Stimulated activated naive B cell treated with anti-CD40 and anti-IgM and Interleukin-4, amounts not matched to agents 10 μg/mL and 1 μg/mL and 100 μg/mL, for 72 hours (primary cell): ENCODE data around the gene GOLGA8K.
"Not testable (repeated sequence)": the region's sequence is repeated elsewhere in the genome, so short reads cannot be mapped to it uniquely, and the experiment has no call there.

Experiments
- ATAC-seq, 2 donors: fragments of 150-1000 bp; cut with Tn5 transposase; replicated peaks; 2 replicates each; pipeline ENCODE4 v1.10.0; 2021; ENCODE audit warnings: moderate library complexity in 1 of 2
- DNase-seq: peaks from one replicate; pipeline ENCODE4 v3.0.0; 2021
- H3K27ac Mint-ChIP-seq: one replicate; pipeline ENCODE4 v1.8.0; 2022; ENCODE audit warnings: mild to moderate bottlenecking, mixed read lengths
- H3K27me3 Mint-ChIP-seq, 2 donors: one replicate each; pipeline ENCODE4 v1.8.0; 2022; ENCODE audit warnings: mixed read lengths in 2 of 2
- H3K36me3 Mint-ChIP-seq, 2 donors: one replicate each; pipeline ENCODE4 v1.8.0; 2022; ENCODE audit warnings: mixed read lengths in 2 of 2, mild to moderate bottlenecking in 1 of 2
- H3K4me1 Mint-ChIP-seq, 2 donors: one replicate each; pipeline ENCODE4 v1.8.0; 2022; ENCODE audit warnings: mixed read lengths in 2 of 2, mild to moderate bottlenecking in 1 of 2
- H3K4me3 Mint-ChIP-seq, 2 donors: one replicate each; pipeline ENCODE4 v1.8.0; 2022; ENCODE audit warnings: mild to moderate bottlenecking in 2 of 2, mixed read lengths in 2 of 2, moderate library complexity in 1 of 2
- H3K9me3 Mint-ChIP-seq, 2 donors: one replicate each; pipeline ENCODE4 v1.8.0; 2022; ENCODE audit warnings: mixed read lengths in 2 of 2, mild to moderate bottlenecking in 1 of 2

The GOLGA8K gene, protein sequence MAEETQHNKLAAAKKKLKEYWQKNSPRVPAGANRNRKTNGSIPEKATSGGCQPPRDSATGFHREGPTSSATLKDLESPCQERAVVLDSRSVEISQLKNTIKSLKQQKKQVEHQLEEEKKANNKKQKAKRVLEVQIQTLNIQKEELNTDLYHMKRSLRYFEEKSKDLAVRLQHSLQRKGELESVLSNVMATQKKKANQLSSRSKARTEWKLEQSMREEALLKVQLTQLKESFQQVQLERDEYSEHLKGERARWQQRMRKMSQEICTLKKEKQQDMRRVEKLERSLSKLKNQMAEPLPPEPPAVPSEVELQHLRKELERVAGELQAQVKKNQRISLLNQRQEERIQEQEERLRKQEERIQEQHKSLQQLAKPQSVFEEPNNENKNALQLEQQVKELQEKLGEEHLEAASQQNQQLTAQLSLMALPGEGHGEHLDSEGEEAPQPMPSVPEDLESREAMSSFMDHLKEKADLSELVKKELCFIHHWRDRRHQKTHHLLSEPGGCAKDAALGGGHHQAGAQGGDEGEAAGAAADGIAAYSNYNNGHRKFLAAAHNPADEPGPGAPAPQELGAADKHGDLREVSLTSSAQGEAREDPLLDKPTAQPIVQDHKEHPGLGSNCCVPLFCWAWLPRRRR

DNA sequence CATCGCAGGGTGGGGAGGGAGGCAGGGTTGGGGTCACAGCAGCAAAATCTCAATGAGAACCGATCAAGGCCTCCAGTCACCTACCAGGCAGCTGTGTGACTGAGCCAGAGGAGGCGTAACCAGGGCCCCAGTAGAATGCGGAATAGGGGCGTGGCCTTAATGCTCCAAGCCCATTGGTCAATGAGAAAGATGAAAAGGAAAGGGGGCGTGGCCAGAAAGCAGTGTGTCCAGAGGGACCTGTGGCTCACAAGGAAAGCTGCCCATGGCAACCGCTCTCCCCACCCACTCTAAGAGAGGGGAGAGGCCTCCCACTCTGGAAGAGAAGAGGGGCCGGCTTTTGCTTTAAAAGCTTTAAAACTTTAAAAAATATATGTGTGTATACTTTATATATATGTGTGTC, at the start of gene GOLGA8K:
GOLGA8K (minus strand) TSS at position 101 of the 400 bp plus-strand sequence; CDS start at position 3, 98 bp downstream.
- H3K27ac Mint-ChIP-seq, H3K27me3 Mint-ChIP-seq, H3K36me3 Mint-ChIP-seq, H3K9me3 Mint-ChIP-seq, ATAC-seq, H3K4me3 Mint-ChIP-seq, H3K4me1 Mint-ChIP-seq, DNase-seq: not testable (repeated sequence)

DNA sequence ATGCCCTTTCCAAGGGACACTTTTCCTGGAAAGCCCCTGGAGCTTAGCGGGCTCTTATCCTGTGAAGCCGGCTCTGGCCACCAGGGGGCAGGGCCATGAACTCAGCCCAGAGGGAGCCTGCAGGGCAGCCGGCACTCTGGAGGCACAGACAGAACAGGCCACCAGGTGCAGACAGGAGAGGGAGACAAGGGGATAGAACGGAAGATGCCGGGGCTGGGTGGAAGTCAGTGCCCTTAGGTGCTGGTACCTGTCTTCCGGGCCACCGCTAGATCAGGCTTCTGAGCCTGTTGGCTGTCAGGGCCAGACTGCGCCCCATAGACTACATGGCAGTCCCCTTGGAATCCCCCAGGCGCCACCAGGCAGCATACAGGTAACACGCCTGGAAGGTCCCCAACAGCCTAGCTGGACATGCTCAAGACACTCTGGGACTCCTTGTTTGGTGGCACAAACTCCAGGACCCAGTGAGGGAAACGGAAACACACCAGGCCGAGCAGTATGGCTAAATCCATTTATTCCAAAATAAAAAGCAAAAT, 37.4 kb upstream of the GOLGA8K start:
- not testable (repeated sequence) for H3K27me3 Mint-ChIP-seq, H3K4me3 Mint-ChIP-seq, H3K27ac Mint-ChIP-seq, H3K9me3 Mint-ChIP-seq, H3K36me3 Mint-ChIP-seq, H3K4me1 Mint-ChIP-seq
- DNase-seq (peak; percentile 0), ATAC-seq (peak; percentile 73 to 82)

- not testable (repeated sequence) for H3K27ac Mint-ChIP-seq, H3K36me3 Mint-ChIP-seq, DNase-seq, H3K9me3 Mint-ChIP-seq, H3K27me3 Mint-ChIP-seq, H3K4me1 Mint-ChIP-seq, H3K4me3 Mint-ChIP-seq
- peak; percentile 82 to 84 for ATAC-seq
Observed at GRCh38 chr15:32434102-32434963, 31.2 kb upstream of the GOLGA8K start.

DNA sequence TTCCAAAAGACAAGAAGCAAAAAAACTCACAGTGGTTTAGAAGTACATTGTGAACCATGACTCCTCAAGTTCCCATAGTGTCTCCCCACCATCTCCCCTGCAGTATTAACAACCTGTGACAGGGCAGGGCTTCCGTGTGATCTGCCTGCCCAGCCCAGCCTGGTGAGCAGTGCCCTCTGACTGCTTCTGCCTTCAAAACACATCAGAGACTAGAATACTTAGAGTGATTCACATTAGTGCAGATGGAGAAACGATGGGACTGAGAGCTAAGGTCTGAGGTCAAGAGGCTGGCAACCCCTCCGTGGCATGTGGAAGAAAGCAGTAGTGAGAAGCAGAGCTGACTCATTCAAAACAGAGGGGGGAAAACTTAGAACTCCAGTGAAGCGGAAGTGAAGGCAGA, 24.5 kb upstream of the GOLGA8K start:
- ATAC-seq, result peak; percentile 67 to 68
- not testable (repeated sequence) for H3K9me3 Mint-ChIP-seq, H3K4me1 Mint-ChIP-seq, H3K36me3 Mint-ChIP-seq, DNase-seq, H3K27ac Mint-ChIP-seq, H3K27me3 Mint-ChIP-seq, H3K4me3 Mint-ChIP-seq

DNA sequence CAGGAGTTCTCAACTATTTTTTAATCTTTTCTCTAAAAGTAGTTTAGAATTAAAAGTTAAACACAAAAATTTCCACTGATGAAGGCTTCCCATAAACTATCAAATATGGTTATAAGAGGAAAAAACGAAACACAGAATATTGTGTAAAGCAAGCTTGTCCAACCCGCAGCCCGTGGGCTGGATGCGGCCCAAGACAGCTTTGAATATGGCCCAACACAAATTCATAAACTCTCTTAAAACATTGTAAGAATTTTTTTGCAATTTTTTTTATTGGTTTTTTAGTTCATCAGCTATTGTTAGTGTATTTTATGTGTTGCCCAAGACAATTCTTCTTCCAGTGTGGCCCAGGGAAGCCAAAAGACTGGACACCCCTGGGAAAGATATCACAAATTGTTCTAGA, 23.4 kb upstream of the GOLGA8K start:
- not testable (repeated sequence) for H3K4me1 Mint-ChIP-seq, H3K27me3 Mint-ChIP-seq, ATAC-seq, DNase-seq, H3K36me3 Mint-ChIP-seq, H3K9me3 Mint-ChIP-seq, H3K4me3 Mint-ChIP-seq, H3K27ac Mint-ChIP-seq

GRCh38 chr15:32407903-32408302, 4.8 kb upstream of the GOLGA8K start:
- not testable (repeated sequence) for H3K4me1 Mint-ChIP-seq, DNase-seq, ATAC-seq

GRCh38 chr15:32396522-32396921, 6.6 kb downstream of the GOLGA8K start:
- H3K27me3 Mint-ChIP-seq, DNase-seq, H3K4me3 Mint-ChIP-seq, H3K9me3 Mint-ChIP-seq, H3K27ac Mint-ChIP-seq, H3K4me1 Mint-ChIP-seq, H3K36me3 Mint-ChIP-seq, ATAC-seq: not testable (repeated sequence)

More at GRCh38 chr15:32407903-32408302, 4.8 kb upstream of the GOLGA8K start:
- not testable (repeated sequence) for H3K36me3 Mint-ChIP-seq, H3K4me3 Mint-ChIP-seq, H3K27ac Mint-ChIP-seq, H3K27me3 Mint-ChIP-seq, H3K9me3 Mint-ChIP-seq

- not testable (repeated sequence) for DNase-seq, H3K4me3 Mint-ChIP-seq, H3K27me3 Mint-ChIP-seq, ATAC-seq, H3K27ac Mint-ChIP-seq, H3K9me3 Mint-ChIP-seq, H3K36me3 Mint-ChIP-seq, H3K4me1 Mint-ChIP-seq
Observed at GRCh38 chr15:32394745-32395144, 8.3 kb downstream of the GOLGA8K start.

GRCh38 chr15:32388050-32388648, 14.9 kb downstream of the GOLGA8K start:
- ATAC-seq, result peak; percentile 36 to 64
- not testable (repeated sequence) for DNase-seq, H3K36me3 Mint-ChIP-seq, H3K9me3 Mint-ChIP-seq, H3K27me3 Mint-ChIP-seq, H3K4me1 Mint-ChIP-seq, H3K27ac Mint-ChIP-seq, H3K4me3 Mint-ChIP-seq

GRCh38 chr15:32385823-32386495, 17.1 kb downstream of the GOLGA8K start:
- not testable (repeated sequence) for ATAC-seq, H3K27ac Mint-ChIP-seq, H3K9me3 Mint-ChIP-seq, DNase-seq, H3K36me3 Mint-ChIP-seq, H3K4me1 Mint-ChIP-seq, H3K4me3 Mint-ChIP-seq, H3K27me3 Mint-ChIP-seq

GRCh38 chr15:32374185-32374584, 28.9 kb downstream of the GOLGA8K start:
- H3K9me3 Mint-ChIP-seq, H3K4me1 Mint-ChIP-seq, H3K27me3 Mint-ChIP-seq, H3K4me3 Mint-ChIP-seq, H3K36me3 Mint-ChIP-seq, DNase-seq, ATAC-seq, H3K27ac Mint-ChIP-seq: not testable (repeated sequence)

GRCh38 chr15:32373707-32374106, 29.4 kb downstream of the GOLGA8K start:
- H3K9me3 Mint-ChIP-seq, H3K27ac Mint-ChIP-seq, H3K4me1 Mint-ChIP-seq, H3K36me3 Mint-ChIP-seq, DNase-seq, H3K4me3 Mint-ChIP-seq, H3K27me3 Mint-ChIP-seq, ATAC-seq: not testable (repeated sequence)

GRCh38 chr15:32372075-32372474, 31.0 kb downstream of the GOLGA8K start:
- not testable (repeated sequence) for H3K27me3 Mint-ChIP-seq, H3K4me1 Mint-ChIP-seq, DNase-seq, H3K4me3 Mint-ChIP-seq, H3K9me3 Mint-ChIP-seq, ATAC-seq, H3K27ac Mint-ChIP-seq, H3K36me3 Mint-ChIP-seq

DNA sequence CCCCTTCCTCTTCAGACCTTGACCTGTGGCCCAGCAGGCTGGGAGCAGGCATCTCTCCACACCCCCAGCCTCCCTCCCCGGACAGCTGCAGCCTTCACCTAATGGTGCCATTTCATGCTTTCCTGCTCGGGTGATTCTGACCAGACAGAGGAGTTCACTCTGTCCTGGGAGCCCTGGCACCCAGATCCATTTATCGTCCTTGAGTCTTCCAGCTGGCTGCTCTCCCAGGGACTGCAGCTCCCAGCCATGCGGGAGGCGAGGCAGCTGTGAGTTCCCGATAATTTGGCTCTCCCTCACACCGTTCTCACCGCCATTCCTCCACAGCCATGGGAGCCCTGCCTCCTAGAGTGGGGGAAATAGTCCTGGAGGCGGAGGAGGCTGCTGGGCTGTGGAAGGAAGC, 32.6 kb downstream of the GOLGA8K start:
- not testable (repeated sequence) for DNase-seq, H3K9me3 Mint-ChIP-seq, H3K27ac Mint-ChIP-seq, H3K27me3 Mint-ChIP-seq, H3K4me3 Mint-ChIP-seq, H3K36me3 Mint-ChIP-seq, ATAC-seq, H3K4me1 Mint-ChIP-seq
